ENCODE results near the gene PDE1C. TPM values are rescaled to one million over a fixed set of nuclear protein-coding genes. Genes with fewer than 3 reads are reported as not detected.

Gene PDE1C
- polyA plus RNA-seq, 3 donors: 2.5 to 5.0 (median 4.4) TPM

GRCh38 chr7:31702354-31702753 is 367.9 kb downstream of the PDE1C start:
- DNase-seq: no peak
